Measurements from ENCODE around the gene KYNU.
"Not testable (repeated sequence)": the region's sequence is repeated elsewhere in the genome, so short reads cannot be mapped to it uniquely, and the experiment has no call there.

The KYNU gene

GRCh38 chr2:142876423-142876822 lies 1.0 kb upstream of the KYNU start:
- Histone ChIP-seq H3K4me3 (replicated peaks; ENCODE audit: low read depth, low read length) (no peak overlapping the region), H3K36me3 (ENCODE audit: control insufficient read depth, insufficient read depth, low read length) (no peaks in the 10 kb centered on the region), H3K27me3 (replicated peaks; ENCODE audit: control insufficient read depth, insufficient read depth, low read length) (no peaks in the 10 kb centered on the region)
- no peak for DNase-seq (ENCODE audit: extremely low read depth, insufficient read length)
- no peak for TF ChIP-seq CTCF (IDR thresholded peaks at IDR 0.05; ENCODE audit: insufficient read depth, low read length, poor library complexity, severe bottlenecking)

- DNase-seq (ENCODE audit: extremely low read depth, insufficient read length): no peak
- Histone ChIP-seq H3K36me3 (ENCODE audit: control insufficient read depth, insufficient read depth, low read length) (no peaks in the 10 kb centered on the region), H3K4me3 (replicated peaks; ENCODE audit: low read depth, low read length) (peak overlapping the region; percentile 49), H3K27me3 (replicated peaks; ENCODE audit: control insufficient read depth, insufficient read depth, low read length) (no peaks in the 10 kb centered on the region)
- no peak for TF ChIP-seq CTCF (IDR thresholded peaks at IDR 0.05; ENCODE audit: insufficient read depth, low read length, poor library complexity, severe bottlenecking)
Measured at GRCh38 chr2:142878031-142878678, 691 bp downstream of the KYNU start.

GRCh38 chr2:142879151-142879550 lies 1.7 kb downstream of the KYNU start:
- peak overlapping the region; percentile 49 for H3K4me3 ChIP-seq (replicated peaks; ENCODE audit: low read depth, low read length)
- DNase-seq (ENCODE audit: extremely low read depth, insufficient read length): no peak
- H3K27me3 ChIP-seq (replicated peaks; ENCODE audit: control insufficient read depth, insufficient read depth, low read length): no peaks in the 10 kb centered on the region
- no peak for TF ChIP-seq CTCF (IDR thresholded peaks at IDR 0.05; ENCODE audit: insufficient read depth, low read length, poor library complexity, severe bottlenecking)
- H3K36me3 ChIP-seq (ENCODE audit: control insufficient read depth, insufficient read depth, low read length): no peaks in the 10 kb centered on the region

- no peak for DNase-seq (ENCODE audit: extremely low read depth, insufficient read length)
- no peaks in the 10 kb centered on the region for H3K36me3 ChIP-seq (ENCODE audit: control insufficient read depth, insufficient read depth, low read length)
- peak overlapping the region; percentile 49 for H3K4me3 ChIP-seq (replicated peaks; ENCODE audit: low read depth, low read length)
- no peak for TF ChIP-seq CTCF (IDR thresholded peaks at IDR 0.05; ENCODE audit: insufficient read depth, low read length, poor library complexity, severe bottlenecking)
- H3K27me3 ChIP-seq (replicated peaks; ENCODE audit: control insufficient read depth, insufficient read depth, low read length): no peaks in the 10 kb centered on the region
Measured at GRCh38 chr2:142880279-142880678, 2.8 kb downstream of the KYNU start.

- Histone ChIP-seq H3K36me3 (ENCODE audit: control insufficient read depth, insufficient read depth, low read length) (peaks cover under 1% of the 10 kb centered on the region; the same call in 1 of the 2 replicates), H3K4me3 (replicated peaks; ENCODE audit: low read depth, low read length) (no peak overlapping the region), H3K27me3 (replicated peaks; ENCODE audit: control insufficient read depth, insufficient read depth, low read length) (no peaks in the 10 kb centered on the region)
- no peak for TF ChIP-seq CTCF (IDR thresholded peaks at IDR 0.05; ENCODE audit: insufficient read depth, low read length, poor library complexity, severe bottlenecking)
- DNase-seq (ENCODE audit: extremely low read depth, insufficient read length): no peak
Measured at GRCh38 chr2:142881619-142882018, 4.2 kb downstream of the KYNU start.

- H3K27me3 ChIP-seq (replicated peaks; ENCODE audit: control insufficient read depth, insufficient read depth, low read length); H3K36me3 ChIP-seq (ENCODE audit: control insufficient read depth, insufficient read depth, low read length); DNase-seq (ENCODE audit: extremely low read depth, insufficient read length); H3K4me3 ChIP-seq (replicated peaks; ENCODE audit: low read depth, low read length): not testable (repeated sequence)
Measured at GRCh38 chr2:142882500-142882899, 5.0 kb downstream of the KYNU start.

Measured in GM06990 (cell line).